WTC11 (cell line): ENCODE data around the gene RBMXL2. TPM values are rescaled to one million over a fixed set of nuclear protein-coding genes. Genes with fewer than 3 reads are reported as not detected.

Experiments used
- ATAC-seq: fragments of 200-7000 bp; cut with Tn5 transposase; 2 replicates; pipeline ENCODE4 v1.10.0; 2021; ENCODE audit warnings: mild to moderate bottlenecking, moderate library complexity
- CTCF ChIA-PET: fragments of 300-600 bp; sonication (Branson Sonifier 250); formaldehyde crosslinking; loops from one replicate; lab custom pipeline; 2021; ENCODE audit warnings: antibody characterized with exemption; lab: Charles Lee
- POLR2A ChIA-PET: fragments of 350-600 bp; sonication (Branson Sonifier 250); formaldehyde crosslinking; loops from one replicate; lab custom pipeline; 2021; ENCODE audit warnings: antibody characterized with exemption; lab: Charles Lee
- DNase-seq: peaks from one replicate; pipeline ENCODE4 v3.0.0; 2021; ENCODE audit warnings: low spot score
- H3K27ac Mint-ChIP-seq: 2 replicates; pipeline ENCODE4 v1.8.0; 2021; ENCODE audit warnings: mixed read lengths
- H3K27me3 Mint-ChIP-seq: 2 replicates; pipeline ENCODE4 v1.8.0; 2021; ENCODE audit warnings: low read depth, mild to moderate bottlenecking, moderate library complexity, mixed read lengths
- H3K36me3 Mint-ChIP-seq: 2 replicates; pipeline ENCODE4 v1.8.0; 2021; ENCODE audit warnings: mixed read lengths
- H3K4me1 Mint-ChIP-seq: 2 replicates; pipeline ENCODE4 v1.8.0; 2022; ENCODE audit warnings: mixed read lengths
- H3K4me3 Mint-ChIP-seq: 2 replicates; pipeline ENCODE4 v1.8.0; 2021; ENCODE audit warnings: mild to moderate bottlenecking, moderate library complexity, mixed read lengths
- H3K9me3 Mint-ChIP-seq: 2 replicates; pipeline ENCODE4 v1.8.0; 2021; ENCODE audit warnings: mixed read lengths
- ATF1 ChIP-seq: sonication (generic); formaldehyde crosslinking; IDR thresholded peaks from 2 replicates; pipeline ENCODE4 v1.8.1; 2023; ENCODE audit warnings: mild to moderate bottlenecking, moderate library complexity, missing genetic modification reagents
- ATF2 ChIP-seq: sonication (generic); formaldehyde crosslinking; IDR thresholded peaks from 2 replicates; pipeline ENCODE4 v1.8.1; 2022; ENCODE audit warnings: low read depth, missing genetic modification reagents, borderline replicate concordance
- ATF3 ChIP-seq: sonication (generic); formaldehyde crosslinking; conservative IDR thresholded peaks from 2 replicates; pipeline ENCODE4 v1.8.1; 2022; ENCODE audit warnings: mild to moderate bottlenecking, missing genetic modification reagents
- CDX4 ChIP-seq: fragments of 250-450 bp; sonication (Bioruptor Pico); IDR thresholded peaks from 2 replicates; pipeline ENCODE4 v1.9.0; 2021; ENCODE audit warnings: moderate library complexity, mild to moderate bottlenecking, inconsistent platforms, borderline replicate concordance
- CREM ChIP-seq: sonication (generic); formaldehyde crosslinking; IDR thresholded peaks from 2 replicates; pipeline ENCODE4 v1.8.1; 2022; ENCODE audit warnings: mild to moderate bottlenecking, missing genetic modification reagents, moderate library complexity
- ETV6 ChIP-seq: sonication (generic); formaldehyde crosslinking; IDR thresholded peaks from 2 replicates; pipeline ENCODE4 v1.8.1; 2022; ENCODE audit warnings: mild to moderate bottlenecking, missing genetic modification reagents
- FOXJ3 ChIP-seq: sonication (generic); formaldehyde crosslinking; IDR thresholded peaks from 2 replicates; pipeline ENCODE4 v1.9.0; 2021; ENCODE audit warnings: missing genetic modification reagents, mild to moderate bottlenecking, borderline replicate concordance
- FOXP4 ChIP-seq: sonication (generic); formaldehyde crosslinking; IDR thresholded peaks from 2 replicates; pipeline ENCODE4 v1.8.0; 2022; ENCODE audit warnings: mild to moderate bottlenecking, missing genetic modification reagents
- GTF2I ChIP-seq: fragments of 250-450 bp; sonication (Bioruptor Pico); conservative IDR thresholded peaks from 2 replicates; pipeline ENCODE4 v1.4.0; 2021; ENCODE audit warnings: mild to moderate bottlenecking
- HMGA2 ChIP-seq: fragments of 250-450 bp; sonication (Bioruptor Pico); IDR thresholded peaks from 2 replicates; pipeline ENCODE4 v1.4.0; 2021; ENCODE audit warnings: mild to moderate bottlenecking, moderate library complexity
- MXD4 ChIP-seq: fragments of 250-450 bp; sonication (Bioruptor Pico); IDR thresholded peaks from 2 replicates; pipeline ENCODE4 v1.8.0; 2021; ENCODE audit warnings: mild to moderate bottlenecking, moderate library complexity, borderline replicate concordance
- RELA ChIP-seq: sonication (generic); formaldehyde crosslinking; IDR thresholded peaks from 2 replicates; pipeline ENCODE4 v1.8.1; 2022; ENCODE audit warnings: missing genetic modification reagents, mild to moderate bottlenecking, borderline replicate concordance
- TEAD1 ChIP-seq: sonication (generic); formaldehyde crosslinking; IDR thresholded peaks from 2 replicates; pipeline ENCODE4 v1.8.0; 2022; ENCODE audit warnings: mild to moderate bottlenecking, missing genetic modification reagents
- ZNF219 ChIP-seq: sonication (generic); formaldehyde crosslinking; IDR thresholded peaks from 2 replicates; pipeline ENCODE4 v1.8.0; 2023; ENCODE audit warnings: missing genetic modification reagents, mild to moderate bottlenecking, borderline replicate concordance
- ZNF396 ChIP-seq: fragments of 250-450 bp; sonication (Bioruptor Pico); IDR thresholded peaks from 2 replicates; pipeline ENCODE4 v1.8.0; 2021; ENCODE audit warnings: mild to moderate bottlenecking, moderate library complexity, borderline replicate concordance
- ZNF425 ChIP-seq: fragments of 250-450 bp; sonication (Bioruptor Pico); conservative IDR thresholded peaks from 2 replicates; pipeline ENCODE4 v1.9.0; 2021; ENCODE audit warnings: mild to moderate bottlenecking
- ZNF671 ChIP-seq: fragments of 250-450 bp; sonication (Bioruptor Pico); IDR thresholded peaks from 2 replicates; pipeline ENCODE4 v1.8.0; 2021; ENCODE audit warnings: mild to moderate bottlenecking
- ZSCAN18 ChIP-seq: fragments of 250-450 bp; sonication (Bioruptor Pico); IDR thresholded peaks from 2 replicates; pipeline ENCODE4 v2.1.2; 2022; ENCODE audit warnings: mild to moderate bottlenecking, moderate library complexity
- total RNA-seq: library from RNA; stranded (reverse); gene quantifications from 3 replicates; pipeline ENCODE4 v1.2.3, GENCODE V29; 2021
- TF ChIP-seq, protein P1 (sequence below): sonication (generic); formaldehyde crosslinking; IDR thresholded peaks from 2 replicates; pipeline ENCODE4 v1.8.1; 2023; ENCODE audit warnings: mild to moderate bottlenecking, missing genetic modification reagents
- TF ChIP-seq, protein P2 (sequence below): fragments of 250-450 bp; sonication (Bioruptor Pico); IDR thresholded peaks from 2 replicates; pipeline ENCODE4 v1.8.0; 2021; ENCODE audit warnings: mild to moderate bottlenecking

Gene RBMXL2
- total RNA-seq, 1 experiment from 2014 or later, result not detected

DNA sequence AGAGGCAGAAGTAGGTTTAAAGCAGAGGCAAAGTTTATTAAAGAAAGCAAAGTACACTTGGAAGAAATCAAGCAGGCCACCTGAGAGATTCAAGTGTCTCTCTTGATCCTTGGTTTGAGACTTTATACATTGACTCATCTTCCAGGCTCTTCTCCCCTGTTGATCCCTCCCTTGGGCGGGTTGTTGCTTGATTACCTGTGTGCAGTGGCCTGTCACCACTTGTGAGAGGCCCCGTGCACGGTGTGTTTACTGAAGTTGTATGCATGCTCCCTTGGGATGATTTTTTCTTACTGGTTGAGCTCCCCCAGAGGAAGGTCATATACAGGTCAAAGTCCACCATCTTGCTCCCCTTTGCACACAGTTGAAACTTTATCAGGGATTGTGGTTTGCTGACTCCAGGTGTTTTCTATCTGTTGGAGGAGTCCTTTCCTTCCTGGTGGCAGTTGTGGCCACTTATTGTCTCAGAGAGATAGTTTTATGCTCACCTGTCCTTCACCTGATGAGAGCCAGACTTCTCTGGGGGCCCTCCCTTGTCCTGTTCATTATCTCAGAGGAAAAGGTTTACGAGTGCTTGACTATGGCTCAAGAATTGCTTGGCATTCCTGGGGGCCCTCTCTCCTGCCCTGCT lies 16.3 kb upstream of the RBMXL2 start (continued):
- TF ChIP-seq, protein P1, sequence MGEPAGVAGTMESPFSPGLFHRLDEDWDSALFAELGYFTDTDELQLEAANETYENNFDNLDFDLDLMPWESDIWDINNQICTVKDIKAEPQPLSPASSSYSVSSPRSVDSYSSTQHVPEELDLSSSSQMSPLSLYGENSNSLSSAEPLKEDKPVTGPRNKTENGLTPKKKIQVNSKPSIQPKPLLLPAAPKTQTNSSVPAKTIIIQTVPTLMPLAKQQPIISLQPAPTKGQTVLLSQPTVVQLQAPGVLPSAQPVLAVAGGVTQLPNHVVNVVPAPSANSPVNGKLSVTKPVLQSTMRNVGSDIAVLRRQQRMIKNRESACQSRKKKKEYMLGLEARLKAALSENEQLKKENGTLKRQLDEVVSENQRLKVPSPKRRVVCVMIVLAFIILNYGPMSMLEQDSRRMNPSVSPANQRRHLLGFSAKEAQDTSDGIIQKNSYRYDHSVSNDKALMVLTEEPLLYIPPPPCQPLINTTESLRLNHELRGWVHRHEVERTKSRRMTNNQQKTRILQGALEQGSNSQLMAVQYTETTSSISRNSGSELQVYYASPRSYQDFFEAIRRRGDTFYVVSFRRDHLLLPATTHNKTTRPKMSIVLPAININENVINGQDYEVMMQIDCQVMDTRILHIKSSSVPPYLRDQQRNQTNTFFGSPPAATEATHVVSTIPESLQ (CRISPR knock-in tag), result no peak

- ATAC-seq (peak; percentile 50), DNase-seq (peak; percentile 71)
- no peak overlapping the region for H3K27ac Mint-ChIP-seq
- CTCF ChIA-PET, result interaction anchor here (0.8 kb wide), 1 partner anchor 260 kb away, joined by 3 read pairs; no protein-coding TSS in a partner anchor
- H3K9me3 Mint-ChIP-seq, result peaks cover 41% of the 10 kb centered on the region
- peaks cover 31% of the 10 kb centered on the region for H3K36me3 Mint-ChIP-seq
- peaks cover 36% of the 10 kb centered on the region for H3K4me1 Mint-ChIP-seq
- TF ChIP-seq FOXP4 (CRISPR knock-in tag), result peak; percentile 56; the same call in 1 of the 2 replicates
- no peak for TF ChIP-seq HMGA2
- TF ChIP-seq ZNF425, result no peak
- TF ChIP-seq ETV6, result 0 out of 2 replicates have a peak, but pooled peaks have one; percentile 23
- TF ChIP-seq MXD4 (CRISPR knock-in tag), result no peak
- no peak for TF ChIP-seq CREM (CRISPR knock-in tag)
- TF ChIP-seq TEAD1, result 0 out of 2 replicates have a peak, but pooled peaks have one; percentile 51
- H3K27me3 Mint-ChIP-seq, result no peaks in the 10 kb centered on the region; the same call in 1 of the 2 replicates
- no peak overlapping the region for H3K4me3 Mint-ChIP-seq
- POLR2A ChIA-PET, result no interaction called here
Measured at GRCh38 chr11:7077101-7077500, 11.7 kb upstream of the RBMXL2 start.

GRCh38 chr11:7079545-7080135 lies 9.2 kb upstream of the RBMXL2 start:
- peaks cover 31% of the 10 kb centered on the region for H3K36me3 Mint-ChIP-seq
- H3K4me1 Mint-ChIP-seq, result peaks cover 30% of the 10 kb centered on the region
- ATAC-seq (peak; percentile 62), DNase-seq (no peak)
- ChIA-PET POLR2A (no interaction called here), CTCF (no interaction called here)
- H3K9me3 Mint-ChIP-seq, result peaks cover 41% of the 10 kb centered on the region
- H3K27me3 Mint-ChIP-seq, result no peaks in the 10 kb centered on the region; the same call in 1 of the 2 replicates
- H3K27ac Mint-ChIP-seq, result no peak overlapping the region
- no peak overlapping the region for H3K4me3 Mint-ChIP-seq
- TF ChIP-seq FOXJ3 (CRISPR knock-in tag) (no peak), ZNF671 (CRISPR knock-in tag) (no peak), ATF3 (CRISPR knock-in tag) (no peak), ZSCAN18 (CRISPR knock-in tag) (no peak), ATF1 (CRISPR knock-in tag) (no peak), ATF2 (CRISPR knock-in tag) (no peak), CDX4 (CRISPR knock-in tag) (no peak), MXD4 (CRISPR knock-in tag) (no peak), RELA (CRISPR knock-in tag) (no peak), ZNF396 (CRISPR knock-in tag) (no peak), GTF2I (CRISPR knock-in tag) (no peak), ZNF219 (no peak)
- TF ChIP-seq, protein P2, sequence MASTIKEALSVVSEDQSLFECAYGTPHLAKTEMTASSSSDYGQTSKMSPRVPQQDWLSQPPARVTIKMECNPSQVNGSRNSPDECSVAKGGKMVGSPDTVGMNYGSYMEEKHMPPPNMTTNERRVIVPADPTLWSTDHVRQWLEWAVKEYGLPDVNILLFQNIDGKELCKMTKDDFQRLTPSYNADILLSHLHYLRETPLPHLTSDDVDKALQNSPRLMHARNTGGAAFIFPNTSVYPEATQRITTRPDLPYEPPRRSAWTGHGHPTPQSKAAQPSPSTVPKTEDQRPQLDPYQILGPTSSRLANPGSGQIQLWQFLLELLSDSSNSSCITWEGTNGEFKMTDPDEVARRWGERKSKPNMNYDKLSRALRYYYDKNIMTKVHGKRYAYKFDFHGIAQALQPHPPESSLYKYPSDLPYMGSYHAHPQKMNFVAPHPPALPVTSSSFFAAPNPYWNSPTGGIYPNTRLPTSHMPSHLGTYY (CRISPR knock-in tag), result no peak
